ENCODE results near the gene TRABD2B.

DNA sequence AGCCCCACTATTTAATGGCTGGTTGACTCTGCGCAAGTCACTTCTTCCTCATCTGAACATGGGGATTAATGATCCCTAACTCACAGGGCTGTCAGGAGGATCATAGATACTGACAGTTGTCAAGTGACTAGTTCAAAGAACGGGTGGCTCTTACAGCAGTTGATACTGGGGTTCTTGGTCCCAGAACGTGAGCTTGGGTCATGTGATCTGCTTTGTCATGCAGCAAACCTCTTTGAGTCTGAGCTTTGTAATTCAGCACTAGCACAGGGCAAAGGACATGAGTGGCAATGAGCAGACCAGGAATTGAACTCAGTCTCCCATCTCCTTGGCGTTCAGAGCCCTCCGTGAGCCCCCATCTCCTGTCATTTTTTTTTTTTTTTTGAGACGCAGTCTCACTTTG, 64.4 kb downstream of the TRABD2B start:
- TF ChIP-seq, protein P1, sequence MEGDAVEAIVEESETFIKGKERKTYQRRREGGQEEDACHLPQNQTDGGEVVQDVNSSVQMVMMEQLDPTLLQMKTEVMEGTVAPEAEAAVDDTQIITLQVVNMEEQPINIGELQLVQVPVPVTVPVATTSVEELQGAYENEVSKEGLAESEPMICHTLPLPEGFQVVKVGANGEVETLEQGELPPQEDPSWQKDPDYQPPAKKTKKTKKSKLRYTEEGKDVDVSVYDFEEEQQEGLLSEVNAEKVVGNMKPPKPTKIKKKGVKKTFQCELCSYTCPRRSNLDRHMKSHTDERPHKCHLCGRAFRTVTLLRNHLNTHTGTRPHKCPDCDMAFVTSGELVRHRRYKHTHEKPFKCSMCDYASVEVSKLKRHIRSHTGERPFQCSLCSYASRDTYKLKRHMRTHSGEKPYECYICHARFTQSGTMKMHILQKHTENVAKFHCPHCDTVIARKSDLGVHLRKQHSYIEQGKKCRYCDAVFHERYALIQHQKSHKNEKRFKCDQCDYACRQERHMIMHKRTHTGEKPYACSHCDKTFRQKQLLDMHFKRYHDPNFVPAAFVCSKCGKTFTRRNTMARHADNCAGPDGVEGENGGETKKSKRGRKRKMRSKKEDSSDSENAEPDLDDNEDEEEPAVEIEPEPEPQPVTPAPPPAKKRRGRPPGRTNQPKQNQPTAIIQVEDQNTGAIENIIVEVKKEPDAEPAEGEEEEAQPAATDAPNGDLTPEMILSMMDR (IDR thresholded peaks at IDR 0.05; ENCODE audit: insufficient read depth, low read depth, low read length), result no peak
- TF ChIP-seq EZH2 (IDR thresholded peaks at IDR 0.05; ENCODE audit: insufficient read depth, low read length), result no peak
